GM23248 (cell line): ENCODE results near the gene RAD51B. TPM values are rescaled to one million over a fixed set of nuclear protein-coding genes. Genes with fewer than 3 reads are reported as not detected.
A peak's percentile ranks its signal among the peaks of the same experiment; 100 is the strongest.

Experiments used
- DNase-seq: peaks from one replicate; pipeline ENCODE4 v3.0.0-alpha.2; 2015
- H2AFZ ChIP-seq: fragments of 200-600 bp; sonication (generic); 2 replicates; pipeline ENCODE4 v1.6.1; 2016; ENCODE audit warnings: antibody characterized with exemption
- H3F3A ChIP-seq: fragments of 200-600 bp; sonication (generic); 2 replicates; pipeline ENCODE4 v1.6.1; 2016; ENCODE audit warnings: mild to moderate bottlenecking, antibody characterized with exemption, mixed run types; ENCODE audit not compliant: insufficient read depth
- H3K27ac ChIP-seq: fragments of 200-600 bp; sonication (generic); 2 replicates; pipeline ENCODE4 v1.5.1; 2016; ENCODE audit warnings: mild to moderate bottlenecking
- H3K27me3 ChIP-seq: fragments of 200-600 bp; sonication (generic); replicated peaks from 2 replicates; pipeline ENCODE4 v1.6.1; 2016; ENCODE audit warnings: mild to moderate bottlenecking; ENCODE audit not compliant: insufficient read depth
- H3K36me3 ChIP-seq: fragments of 200-600 bp; sonication (generic); 2 replicates; pipeline ENCODE4 v1.6.1; 2016; ENCODE audit warnings: low read depth, mild to moderate bottlenecking
- H3K4me1 ChIP-seq: fragments of 200-600 bp; sonication (generic); 2 replicates; pipeline ENCODE4 v1.6.1; 2016; ENCODE audit warnings: mild to moderate bottlenecking; ENCODE audit not compliant: insufficient read depth
- H3K4me2 ChIP-seq: fragments of 200-600 bp; sonication (generic); one replicate; pipeline ENCODE4 v1.6.1; 2016; ENCODE audit warnings: mild to moderate bottlenecking; ENCODE audit not compliant: unreplicated experiment
- H3K4me3 ChIP-seq: fragments of 200-600 bp; sonication (generic); 2 replicates; pipeline ENCODE4 v1.5.1; 2016; ENCODE audit warnings: mild to moderate bottlenecking
- H3K79me2 ChIP-seq: fragments of 200-600 bp; sonication (generic); 2 replicates; pipeline ENCODE4 v1.6.1; 2016; ENCODE audit warnings: mild to moderate bottlenecking; ENCODE audit not compliant: insufficient read depth
- H3K9ac ChIP-seq: fragments of 200-600 bp; sonication (generic); 2 replicates; pipeline ENCODE4 v1.6.1; 2016; ENCODE audit warnings: mild to moderate bottlenecking
- H3K9me2 ChIP-seq: fragments of 200-600 bp; sonication (generic); 2 replicates; pipeline ENCODE4 v1.6.1; 2016; ENCODE audit warnings: mixed run types, mild to moderate bottlenecking, moderate library complexity; ENCODE audit not compliant: insufficient read depth
- H3K9me3 ChIP-seq: fragments of 200-600 bp; sonication (generic); one replicate; pipeline ENCODE4 v1.6.1; 2017; ENCODE audit warnings: low read depth
- H4K20me1 ChIP-seq: fragments of 200-600 bp; sonication (generic); 2 replicates; pipeline ENCODE4 v1.6.0; 2016; ENCODE audit not compliant: insufficient read depth
- EZH2 ChIP-seq: fragments of 200-600 bp; sonication (generic); IDR thresholded peaks from 2 replicates; pipeline ENCODE4 v1.6.1; 2018; ENCODE audit warnings: antibody characterized with exemption, mild to moderate bottlenecking; ENCODE audit not compliant: insufficient read depth, poor library complexity, severe bottlenecking
- EZH2phosphoT487 ChIP-seq: fragments of 200-600 bp; sonication (generic); IDR thresholded peaks from 2 replicates; pipeline ENCODE4 v1.6.1; 2018; ENCODE audit warnings: antibody characterized with exemption, moderate library complexity, mild to moderate bottlenecking, low read depth; ENCODE audit not compliant: insufficient read depth
- WGBS, 2 experiments: methylation state at CpG; one replicate each; pipeline ENCODE4 v1.1.6; 2015 to 2017; ENCODE audit warnings: low lambda C conversion rate in 2 of 2, low coverage in 1 of 2; ENCODE audit errors: missing lambda C conversion rate in 2 of 2; 5-methylcytosine and 5-hydroxymethylcytosine counted together
- in situ Hi-C: fragments of 300-500 bp; cut with MboI; formaldehyde crosslinking; loops from 2 replicates; pipeline ENCODE4 v1.15.0; 2020
- polyA plus RNA-seq: library from polyadenylated mRNA; unstranded; fragments of >200 nt; fragmentation: Nextera tagmentation; extraction: Ambion mirVana; gene quantifications from 2 replicates; pipeline ENCODE4 v1.2.1, GENCODE V29; 2016
- total RNA-seq: library from RNA; depleted of rRNA; stranded (reverse); fragments of >200 nt; shearing (Covaris generic); gene quantifications from 2 replicates; pipeline ENCODE4 v1.2.3, GENCODE V29; 2014

Gene RAD51B
- total and polyA plus RNA-seq, 2 experiments from 2014 or later = 4.0 to 8.8 TPM

DNA sequence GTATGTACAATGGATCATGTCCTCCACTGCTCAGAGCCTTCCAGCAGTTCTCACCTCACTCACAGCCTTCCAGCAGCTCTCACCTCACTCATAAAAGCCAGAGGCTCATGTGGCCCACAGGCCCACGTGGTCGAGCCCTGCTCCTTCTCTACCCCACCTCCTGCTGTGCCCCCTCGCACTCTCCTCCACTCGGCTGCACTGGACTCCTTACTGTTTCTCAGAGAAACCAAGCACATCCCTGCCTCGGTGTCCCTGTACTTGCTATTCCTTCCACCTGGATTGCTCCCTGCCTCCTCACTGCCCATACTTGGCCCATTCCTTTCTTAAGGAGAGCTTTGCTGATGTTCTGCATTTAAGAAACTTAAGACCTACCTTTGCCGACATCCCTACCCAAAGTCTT lies 753.5 kb downstream of the RAD51B start:
- Histone ChIP-seq H3K4me1 (peaks cover 34% of the 10 kb centered on the region), H3K4me2 (no peak overlapping the region), H3K79me2 (no peaks in the 10 kb centered on the region), H3K9me2 (0 out of 2 replicates have a peak, but pooled peaks cover under 1% of the 10 kb centered on the region), H3K27me3 (no peaks in the 10 kb centered on the region), H3K9ac (no peak overlapping the region), H3K27ac (no peak overlapping the region), H3F3A (peaks cover 21% of the 10 kb centered on the region), H4K20me1 (no peaks in the 10 kb centered on the region), H3K9me3 (no peaks in the 10 kb centered on the region), H2AFZ (no peak overlapping the region), H3K36me3 (no peaks in the 10 kb centered on the region), H3K4me3 (no peak overlapping the region)
- TF ChIP-seq EZH2phosphoT487 (no peak), EZH2 (no peak)
- no peak for DNase-seq
- 71 to 73% methylated on average over 6 of the region's 6 CpGs for WGBS, 2 experiments
- in situ Hi-C loops = no loop called here

DNA sequence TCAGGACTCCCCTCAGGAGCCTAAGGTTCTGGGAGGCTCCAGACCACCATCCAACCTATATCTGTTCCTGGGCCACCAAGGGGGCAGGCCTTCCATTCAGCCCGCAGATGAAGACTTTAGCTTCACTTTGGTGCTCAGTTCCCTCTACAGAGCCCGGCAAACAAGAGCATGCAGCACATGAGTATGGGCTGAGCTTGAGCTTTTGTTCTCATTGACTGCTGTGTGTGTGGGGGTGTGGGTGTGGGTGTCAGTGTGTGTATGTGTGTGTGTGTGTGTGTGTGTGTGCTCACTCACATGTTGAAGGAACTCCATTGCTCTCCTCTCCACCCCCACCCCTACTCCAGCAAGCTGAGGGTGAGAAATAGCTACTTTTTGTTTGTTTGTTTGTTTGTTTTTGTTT lies 754.1 kb downstream of the RAD51B start:
- DNase-seq = no peak
- Histone ChIP-seq H3K36me3 (no peaks in the 10 kb centered on the region), H4K20me1 (no peaks in the 10 kb centered on the region), H3K79me2 (no peaks in the 10 kb centered on the region), H3K27me3 (no peaks in the 10 kb centered on the region), H3K27ac (no peak overlapping the region), H2AFZ (no peak overlapping the region), H3K9me2 (no peaks in the 10 kb centered on the region), H3K4me1 (peaks cover 38% of the 10 kb centered on the region), H3F3A (peaks cover 26% of the 10 kb centered on the region), H3K9me3 (no peaks in the 10 kb centered on the region), H3K9ac (no peak overlapping the region), H3K4me2 (no peak overlapping the region), H3K4me3 (no peak overlapping the region)
- in situ Hi-C loops = no loop called here
- 96 to 100% methylated on average over 2 of the region's 2 CpGs for WGBS, 2 experiments
- TF ChIP-seq EZH2phosphoT487 (no peak), EZH2 (no peak)

DNA sequence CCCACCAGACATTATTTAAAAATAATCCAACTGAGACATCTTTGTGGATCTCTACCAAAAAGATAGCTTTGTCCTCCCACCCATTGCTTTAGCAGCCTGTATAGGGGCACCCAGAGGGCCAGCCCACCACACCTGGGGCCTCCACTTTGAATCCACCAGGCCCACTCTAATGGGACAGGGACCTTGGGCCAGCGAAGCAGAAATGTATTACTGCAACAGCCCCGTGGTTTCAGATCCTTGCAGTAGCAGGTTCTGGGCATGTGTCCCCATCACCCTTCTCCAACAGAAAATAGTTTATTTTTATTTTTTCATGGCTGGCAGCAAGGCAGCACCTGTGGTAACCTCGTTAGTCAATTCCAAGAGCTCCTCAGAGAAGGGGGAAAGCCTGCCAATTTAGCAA lies 754.9 kb downstream of the RAD51B start:
- 94 to 95% methylated on average over 3 of the region's 3 CpGs for WGBS, 2 experiments
- Histone ChIP-seq H2AFZ (no peak overlapping the region), H3K9ac (no peak overlapping the region), H3F3A (peaks cover 26% of the 10 kb centered on the region), H3K9me3 (no peaks in the 10 kb centered on the region), H4K20me1 (no peaks in the 10 kb centered on the region), H3K27me3 (no peaks in the 10 kb centered on the region), H3K36me3 (no peaks in the 10 kb centered on the region), H3K9me2 (no peaks in the 10 kb centered on the region), H3K27ac (no peak overlapping the region), H3K4me1 (peaks cover 38% of the 10 kb centered on the region), H3K79me2 (no peaks in the 10 kb centered on the region), H3K4me2 (no peak overlapping the region), H3K4me3 (no peak overlapping the region)
- TF ChIP-seq EZH2phosphoT487 = no peak
- no peak for TF ChIP-seq EZH2
- DNase-seq = no peak
- in situ Hi-C loops = no loop called here

DNA sequence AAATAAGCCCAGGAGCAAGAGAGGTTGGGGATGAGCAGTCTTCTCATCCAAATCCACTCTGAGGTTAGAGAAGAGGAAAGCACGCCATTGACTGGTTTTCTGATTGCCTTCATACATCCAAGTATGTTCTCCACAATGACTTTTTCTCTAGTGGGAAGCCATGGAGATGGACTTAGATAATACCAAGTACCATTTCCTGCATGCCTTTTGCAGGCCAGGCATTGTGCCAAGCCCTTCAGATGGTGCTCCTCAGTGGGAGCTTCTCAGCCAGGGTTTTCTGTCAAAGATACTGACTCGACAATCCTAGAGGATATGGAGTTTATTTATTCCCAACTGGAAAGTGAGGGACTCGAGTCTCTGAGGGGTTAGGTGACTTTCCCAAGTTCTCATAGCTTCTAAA lies 755.3 kb downstream of the RAD51B start:
- no peaks in the 10 kb centered on the region for H3K79me2 ChIP-seq
- H3K4me1 ChIP-seq = peaks cover 38% of the 10 kb centered on the region
- H4K20me1 ChIP-seq = no peaks in the 10 kb centered on the region
- H3K9me2 ChIP-seq = no peaks in the 10 kb centered on the region
- peak; percentile 42 for DNase-seq
- TF ChIP-seq EZH2 = no peak
- no peak for TF ChIP-seq EZH2phosphoT487
- no peaks in the 10 kb centered on the region for H3K9me3 ChIP-seq
- H3K36me3 ChIP-seq = no peaks in the 10 kb centered on the region
- no peak overlapping the region for H3K4me2 ChIP-seq
- no peak overlapping the region for H3K4me3 ChIP-seq
- no peak overlapping the region for H3K9ac ChIP-seq
- H3K27ac ChIP-seq = no peak overlapping the region
- in situ Hi-C loops = no loop called here
- peaks cover 26% of the 10 kb centered on the region for H3F3A ChIP-seq
- WGBS, 2 experiments = 78 to 88% methylated on average over 3 of the region's 3 CpGs
- no peaks in the 10 kb centered on the region for H3K27me3 ChIP-seq
- no peak overlapping the region for H2AFZ ChIP-seq

DNA sequence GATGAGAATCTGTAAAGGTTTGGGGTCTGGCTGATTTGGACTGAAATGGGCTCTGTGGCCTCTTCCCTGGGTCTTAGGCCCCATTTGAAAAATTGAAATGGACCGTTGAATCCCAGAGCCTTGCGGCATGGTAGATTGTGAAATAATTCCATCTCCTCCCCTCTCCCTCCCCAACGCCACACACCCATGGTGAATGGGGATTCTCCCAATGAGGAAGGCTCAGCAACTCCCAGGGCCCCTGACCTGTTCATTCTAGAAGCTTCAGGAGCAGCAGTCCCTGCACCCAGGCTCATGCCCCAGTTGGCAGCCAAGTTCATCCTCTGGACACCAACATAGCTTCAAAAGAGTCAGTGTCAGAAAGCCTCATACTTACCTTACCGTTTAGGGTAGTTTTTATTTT lies 755.8 kb downstream of the RAD51B start:
- Histone ChIP-seq H3F3A (peaks cover 26% of the 10 kb centered on the region), H3K4me2 (no peak overlapping the region), H3K9ac (no peak overlapping the region), H3K9me2 (no peaks in the 10 kb centered on the region), H3K4me3 (no peak overlapping the region), H4K20me1 (no peaks in the 10 kb centered on the region), H3K4me1 (peaks cover 38% of the 10 kb centered on the region), H3K79me2 (no peaks in the 10 kb centered on the region), H3K27me3 (no peaks in the 10 kb centered on the region), H3K36me3 (no peaks in the 10 kb centered on the region), H3K9me3 (no peaks in the 10 kb centered on the region), H2AFZ (no peak overlapping the region), H3K27ac (0 out of 2 replicates have a peak overlapping the region, but pooled peaks have one; percentile 96)
- WGBS, 2 experiments = 58 to 67% methylated on average over 4 of the region's 4 CpGs
- no peak for DNase-seq
- in situ Hi-C loops = no loop called here
- no peak for TF ChIP-seq EZH2
- TF ChIP-seq EZH2phosphoT487 = no peak
